HepG2 (cell line): ENCODE measurements around the gene CIAO2B. TPM values are rescaled to one million over a fixed set of nuclear protein-coding genes. Genes with fewer than 3 reads are reported as not detected.

Source experiments
- ARNTL ChIP-seq: sonication (generic); formaldehyde crosslinking; IDR thresholded peaks from 2 replicates; pipeline ENCODE4 v1.4.0; 2020; ENCODE audit warnings: mild to moderate bottlenecking, missing genetic modification reagents
- DMTF1 ChIP-seq: sonication (generic); formaldehyde crosslinking; IDR thresholded peaks from 2 replicates; pipeline ENCODE4 v1.4.0; 2020; ENCODE audit warnings: mild to moderate bottlenecking, missing genetic modification reagents
- LBX2 ChIP-seq: sonication (generic); formaldehyde crosslinking; IDR thresholded peaks from 2 replicates; pipeline ENCODE4 v1.5.0; 2020; ENCODE audit warnings: missing genetic modification reagents, mild to moderate bottlenecking, borderline replicate concordance
- MAZ ChIP-seq, 2 experiments: sonication (generic) in 1 of 2; formaldehyde crosslinking in 1 of 2; IDR thresholded peaks; 2 replicates each; pipeline versions ENCODE4 v1.5.0 to v1.6.1; 2012 to 2020; ENCODE audit warnings: low read depth in 2 of 2, mild to moderate bottlenecking in 2 of 2, borderline replicate concordance in 1 of 2, improper control_type of control experiment in 1 of 2, low read length in 1 of 2, missing genetic modification reagents in 1 of 2, moderate library complexity in 1 of 2
- MEF2D ChIP-seq: sonication (generic); formaldehyde crosslinking; IDR thresholded peaks from 2 replicates; pipeline ENCODE4 v1.5.1; 2020; ENCODE audit warnings: mild to moderate bottlenecking, missing genetic modification reagents
- PAX8 ChIP-seq: sonication (generic); formaldehyde crosslinking; IDR thresholded peaks from 2 replicates; pipeline ENCODE4 v1.8.0; 2022; ENCODE audit warnings: mild to moderate bottlenecking, missing genetic modification reagents, borderline replicate concordance
- REXO4 ChIP-seq: sonication (generic); formaldehyde crosslinking; IDR thresholded peaks from 2 replicates; pipeline ENCODE4 v1.8.0; 2022; ENCODE audit warnings: missing genetic modification reagents, mild to moderate bottlenecking, borderline replicate concordance
- SMAD9 ChIP-seq: sonication (generic); formaldehyde crosslinking; IDR thresholded peaks from 2 replicates; pipeline ENCODE4 v1.5.1; 2020; ENCODE audit warnings: mild to moderate bottlenecking, missing genetic modification reagents
- TIGD3 ChIP-seq: sonication (generic); formaldehyde crosslinking; IDR thresholded peaks from 2 replicates; pipeline ENCODE4 v1.5.1; 2020; ENCODE audit warnings: mild to moderate bottlenecking, missing genetic modification reagents, borderline replicate concordance
- ZBED4 ChIP-seq: sonication (generic); formaldehyde crosslinking; IDR thresholded peaks from 2 replicates; pipeline ENCODE4 v1.4.0; 2020; ENCODE audit warnings: missing genetic modification reagents, borderline replicate concordance
- ZBTB2 ChIP-seq: sonication (generic); formaldehyde crosslinking; IDR thresholded peaks from 2 replicates; pipeline ENCODE4 v1.8.0; 2022; ENCODE audit warnings: low read depth, missing genetic modification reagents
- ZBTB20 ChIP-seq: sonication (generic); formaldehyde crosslinking; IDR thresholded peaks from 2 replicates; pipeline ENCODE4 v1.8.1; 2023; ENCODE audit warnings: missing genetic modification reagents, low read depth, mild to moderate bottlenecking, borderline replicate concordance
- ZNF124 ChIP-seq: sonication (generic); formaldehyde crosslinking; IDR thresholded peaks from 2 replicates; pipeline ENCODE4 v1.4.0; 2020; ENCODE audit warnings: missing genetic modification reagents
- ZNF276 ChIP-seq: sonication (generic); formaldehyde crosslinking; IDR thresholded peaks from 2 replicates; pipeline ENCODE4 v1.4.0; 2020; ENCODE audit warnings: mild to moderate bottlenecking, low read depth, missing genetic modification reagents
- ZNF619 ChIP-seq: sonication (generic); formaldehyde crosslinking; IDR thresholded peaks from 2 replicates; pipeline ENCODE4 v1.4.0; 2020; ENCODE audit warnings: mild to moderate bottlenecking, missing genetic modification reagents
- polyA plus RNA-seq, 8 experiments: library from polyadenylated mRNA; depleted of rRNA in 3 of 8; stranded (reverse) in 7 of 8; unstranded in 1 of 8; fragments of >200 nt; fragmentation: Illumina TruSeq in 4 of 8; extraction: Trizol in 4 of 8; gene quantifications; 2 replicates each; pipeline versions ENCODE4 v1.2.1 to v1.2.3, GENCODE V29; 2011 to 2016; ENCODE audit warnings: low read depth in 4 of 8, missing spikeins in 1 of 8, mixed read lengths in 1 of 8; ENCODE audit not compliant: insufficient read depth in 1 of 8
- total RNA-seq, 5 experiments: library from RNA; depleted of rRNA; stranded (reverse); fragments of >200 nt; fragmentation: Illumina TruSeq; extraction: Trizol; gene quantifications; 2 replicates each; pipeline ENCODE4 v1.2.3, GENCODE V29; 2016; ENCODE audit warnings: low read depth in 1 of 5

Gene CIAO2B
- total and polyA plus RNA-seq, 2 of the 13 experiments (the other 11 are each of a cell fraction or from before 2014, with no cell fraction given) = 157 to 293 TPM

GRCh38 chr16:66977341-66978113 is 43.3 kb upstream of the CIAO2B start (continued):
- TF ChIP-seq ZBTB20 (CRISPR knock-in tag) = no peak
- no peak for TF ChIP-seq PAX8 (CRISPR knock-in tag)
- no peak for TF ChIP-seq REXO4 (CRISPR knock-in tag)
- 0 out of 2 replicates have a peak, but pooled peaks have one; percentile 58 for TF ChIP-seq ZBED4 (CRISPR knock-in tag)
- TF ChIP-seq LBX2 (CRISPR knock-in tag) = no peak; the same call in 1 of the 2 replicates
- TF ChIP-seq ARNTL (CRISPR knock-in tag) = peak; percentile 56; the same call in 1 of the 2 replicates
- TF ChIP-seq ZNF619 (CRISPR knock-in tag) = 0 out of 2 replicates have a peak, but pooled peaks have one; percentile 35
- TF ChIP-seq DMTF1 (CRISPR knock-in tag) = no peak
- TF ChIP-seq SMAD9 (CRISPR knock-in tag) = peak; percentile 84
- no peak for TF ChIP-seq TIGD3 (CRISPR knock-in tag)
- 0 out of 2 replicates have a peak, but pooled peaks have one; percentile 64 for TF ChIP-seq MAZ (IDR thresholded peaks at IDR 0.05; ENCODE audit: borderline replicate concordance, low read depth, low read length)
- peak; percentile 93 for TF ChIP-seq MAZ (CRISPR knock-in tag; IDR thresholded peaks at IDR 0.05; ENCODE audit: low read depth)
- TF ChIP-seq MEF2D (CRISPR knock-in tag) = 0 out of 2 replicates have a peak, but pooled peaks have one; percentile 47
- no peak; the same call in 1 of the 2 replicates for TF ChIP-seq ZNF276 (CRISPR knock-in tag)
- TF ChIP-seq ZBTB2 (CRISPR knock-in tag) = no peak
- peak; percentile 70; the same call in 1 of the 2 replicates for TF ChIP-seq ZNF124 (CRISPR knock-in tag)
